IMR-90 (cell line): ENCODE results near the gene MRC1. TPM values are rescaled to one million over a fixed set of nuclear protein-coding genes. Genes with fewer than 3 reads are reported as not detected.

Source experiments
- ATAC-seq: fragments of 200-7000 bp; cut with Tn5 transposase; 2 replicates; pipeline ENCODE4 v1.9.1; 2020; ENCODE audit warnings: low read depth, mild to moderate bottlenecking, moderate library complexity
- BruUV-seq: library from RNA; stranded (reverse); fragments of 400-500 nt; replicated peaks from 2 replicates; lab custom pipeline; 2021; lab: Mats Ljungman, UMichigan
- CTCF ChIA-PET: fragments of 300-600 bp; formaldehyde crosslinking; extraction: SDS; loops from one replicate; lab custom pipeline; 2021; ENCODE audit warnings: antibody characterized with exemption; lab: Yijun Ruan, JAX
- POLR2A ChIA-PET: fragments of 300-600 bp; sonication (Branson Sonifier 250); formaldehyde crosslinking; loops from one replicate; lab custom pipeline; 2022; ENCODE audit warnings: antibody characterized with exemption; ENCODE audit not compliant: unreplicated experiment; lab: Charles Lee
- DNase-seq: peaks from one replicate; pipeline ENCODE4 v3.0.0; 2013
- H2AFZ ChIP-seq: replicated peaks from 2 replicates; pipeline ENCODE3; 2013; ENCODE audit warnings: low read length, mild to moderate bottlenecking; ENCODE audit not compliant: poor library complexity
- H2AK5ac ChIP-seq: 2 replicates; pipeline ENCODE4 v1.6.1; 2013; ENCODE audit warnings: low read depth, low read length, inconsistent platforms
- H2AK9ac ChIP-seq: replicated peaks from 2 replicates; pipeline ENCODE3; 2013; ENCODE audit warnings: mild to moderate bottlenecking, low read depth, low read length, moderate library complexity; ENCODE audit not compliant: poor library complexity
- H2BK120ac ChIP-seq: 2 replicates; pipeline ENCODE4 v1.6.1; 2013; ENCODE audit warnings: low read depth, low read length, inconsistent platforms
- H2BK15ac ChIP-seq: 3 replicates; pipeline ENCODE4 v1.6.1; 2013; ENCODE audit warnings: low read depth, low read length, inconsistent platforms
- H2BK20ac ChIP-seq: 2 replicates; pipeline ENCODE4 v1.6.1; 2013; ENCODE audit warnings: low read depth, mild to moderate bottlenecking, inconsistent platforms, low read length, moderate library complexity
- H2BK5ac ChIP-seq: 2 replicates; pipeline ENCODE4 v1.6.1; 2013; ENCODE audit warnings: mild to moderate bottlenecking, low read depth, low read length, inconsistent platforms; ENCODE audit not compliant: poor library complexity, severe bottlenecking
- H3K14ac ChIP-seq: replicated peaks from 2 replicates; pipeline ENCODE4 v1.6.1; 2013; ENCODE audit warnings: low read depth, low read length, inconsistent platforms
- H3K18ac ChIP-seq: 2 replicates; pipeline ENCODE4 v1.6.1; 2013; ENCODE audit warnings: low read depth, low read length, control low read depth
- H3K23ac ChIP-seq: 2 replicates; pipeline ENCODE4 v1.6.1; 2013; ENCODE audit warnings: low read depth, low read length, inconsistent platforms
- H3K27ac ChIP-seq: 2 replicates; pipeline ENCODE4 v1.5.1; 2013; ENCODE audit warnings: mild to moderate bottlenecking, control low read depth, low read length; ENCODE audit not compliant: insufficient read depth
- H3K27me3 ChIP-seq: 2 replicates; pipeline ENCODE4 v1.6.1; 2013; ENCODE audit warnings: low read length; ENCODE audit not compliant: control insufficient read depth, insufficient read depth
- H3K36me3 ChIP-seq: 2 replicates; pipeline ENCODE4 v1.6.1; 2013; ENCODE audit warnings: low read length, mixed read lengths; ENCODE audit not compliant: control insufficient read depth, insufficient read depth
- H3K4ac ChIP-seq: 2 replicates; pipeline ENCODE4 v1.6.1; 2013; ENCODE audit warnings: low read depth, low read length, inconsistent platforms
- H3K4me1 ChIP-seq: 2 replicates; pipeline ENCODE4 v1.6.1; 2013; ENCODE audit warnings: low read length, mixed read lengths; ENCODE audit not compliant: control insufficient read depth, insufficient read depth
- H3K4me2 ChIP-seq: 2 replicates; pipeline ENCODE4 v1.6.1; 2013; ENCODE audit warnings: low read depth, mild to moderate bottlenecking, control low read depth, low read length, moderate library complexity
- H3K4me3 ChIP-seq: 2 replicates; pipeline ENCODE4 v1.5.1; 2013; ENCODE audit warnings: low read depth, mild to moderate bottlenecking, control low read depth, low read length, moderate library complexity; ENCODE audit not compliant: insufficient read depth
- H3K56ac ChIP-seq: 2 replicates; pipeline ENCODE4 v1.6.1; 2013; ENCODE audit warnings: low read length, inconsistent platforms; ENCODE audit not compliant: insufficient read depth; ENCODE audit errors: extremely low read depth
- H3K79me1 ChIP-seq, 2 experiments: 2 replicates each; pipeline ENCODE4 v1.6.1; 2013; ENCODE audit warnings: low read length in 2 of 2, inconsistent platforms in 1 of 2, low read depth in 1 of 2
- H3K9ac ChIP-seq: 2 replicates; pipeline ENCODE4 v1.6.1; 2013; ENCODE audit warnings: low read depth, low read length, control low read depth
- H3K9me1 ChIP-seq: 2 replicates; pipeline ENCODE4 v1.6.1; 2013; ENCODE audit warnings: low read length, inconsistent platforms; ENCODE audit not compliant: insufficient read depth
- H3K9me3 ChIP-seq: 2 replicates; pipeline ENCODE4 v1.6.1; 2013; ENCODE audit warnings: low read length; ENCODE audit not compliant: control insufficient read depth, insufficient read depth
- H4K20me1 ChIP-seq: 2 replicates; pipeline ENCODE4 v1.6.1; 2013; ENCODE audit warnings: low read length, inconsistent platforms; ENCODE audit not compliant: insufficient read depth
- H4K5ac ChIP-seq: 2 replicates; pipeline ENCODE4 v1.6.1; 2013; ENCODE audit warnings: mild to moderate bottlenecking, low read depth, low read length, control low read depth
- H4K8ac ChIP-seq, 2 experiments: 2 replicates each; pipeline ENCODE4 v1.6.1; 2013; ENCODE audit warnings: low read depth in 2 of 2, low read length in 2 of 2, control low read depth in 1 of 2, inconsistent platforms in 1 of 2
- H4K91ac ChIP-seq: 2 replicates; pipeline ENCODE4 v1.6.1; 2013; ENCODE audit warnings: low read depth, low read length, inconsistent platforms; ENCODE audit not compliant: insufficient read depth
- BHLHE40 ChIP-seq: fragments of 150-350 bp; IDR thresholded peaks from 2 replicates; pipeline ENCODE4 v1.6.1; 2016; ENCODE audit warnings: mild to moderate bottlenecking, low read depth, low read length
- CEBPB ChIP-seq: IDR thresholded peaks from 2 replicates; pipeline ENCODE4 v1.6.1; 2012; ENCODE audit warnings: low read depth, low read length, improper control_type of control experiment
- CHD1 ChIP-seq: IDR thresholded peaks from 2 replicates; pipeline ENCODE4 v1.6.1; 2012; ENCODE audit warnings: low read depth, low read length, improper control_type of control experiment
- CTCF ChIP-seq: conservative IDR thresholded peaks from 2 replicates; pipeline ENCODE4 v1.5.1; 2012; ENCODE audit warnings: mild to moderate bottlenecking, low read depth, low read length, improper control_type of control experiment
- ELK1 ChIP-seq: fragments of 150-350 bp; IDR thresholded peaks from 2 replicates; pipeline ENCODE4 v1.6.1; 2016; ENCODE audit warnings: low read depth, mild to moderate bottlenecking, low read length, moderate library complexity, borderline replicate concordance
- FOS ChIP-seq: fragments of 150-350 bp; IDR thresholded peaks from 2 replicates; pipeline ENCODE4 v1.6.1; 2016; ENCODE audit warnings: low read depth, low read length
- MAFK ChIP-seq: IDR thresholded peaks from 2 replicates; pipeline ENCODE4 v1.6.1; 2012; ENCODE audit warnings: low read depth, low read length, improper control_type of control experiment
- MAZ ChIP-seq: IDR thresholded peaks from 2 replicates; pipeline ENCODE4 v1.6.1; 2012; ENCODE audit warnings: low read depth, mild to moderate bottlenecking, low read length, improper control_type of control experiment, moderate library complexity, borderline replicate concordance
- MXI1 ChIP-seq: IDR thresholded peaks from 2 replicates; pipeline ENCODE4 v1.6.1; 2012; ENCODE audit warnings: low read depth, mild to moderate bottlenecking, low read length, moderate library complexity, borderline replicate concordance
- NFE2L2 ChIP-seq: fragments of 150-350 bp; IDR thresholded peaks from 2 replicates; pipeline ENCODE4 v1.6.1; 2016; ENCODE audit warnings: low read depth, mild to moderate bottlenecking, low read length
- POLR2A ChIP-seq: IDR thresholded peaks from 2 replicates; pipeline ENCODE4 v1.6.1; 2012; ENCODE audit warnings: mild to moderate bottlenecking, low read depth, low read length
- RAD21 ChIP-seq: IDR thresholded peaks from 2 replicates; pipeline ENCODE4 v1.6.1; 2012; ENCODE audit warnings: low read length, improper control_type of control experiment
- RCOR1 ChIP-seq: IDR thresholded peaks from 2 replicates; pipeline ENCODE4 v1.6.1; 2012; ENCODE audit warnings: mild to moderate bottlenecking, low read length, improper control_type of control experiment; ENCODE audit not compliant: insufficient replicate concordance
- RFX5 ChIP-seq: IDR thresholded peaks from 2 replicates; pipeline ENCODE4 v1.8.0; 2012; ENCODE audit warnings: low read depth, mild to moderate bottlenecking, low read length, moderate library complexity
- SMC3 ChIP-seq: fragments of 150-350 bp; IDR thresholded peaks from 2 replicates; pipeline ENCODE4 v1.6.1; 2016; ENCODE audit warnings: low read depth, mild to moderate bottlenecking, antibody characterized with exemption, low read length, moderate library complexity
- USF2 ChIP-seq: fragments of 150-350 bp; IDR thresholded peaks from 2 replicates; pipeline ENCODE4 v1.6.1; 2017; ENCODE audit warnings: mild to moderate bottlenecking, antibody characterized with exemption, low read length, low read depth
- WGBS, 2 experiments: methylation state at CpG; one replicate each; pipeline versions ENCODE4 v1.1.5 to v1.1.7; 2013; ENCODE audit warnings: missing lambda C conversion rate in 2 of 2; ENCODE audit not compliant: insufficient read length in 1 of 2; ENCODE audit errors: extremely low coverage in 2 of 2; 5-methylcytosine and 5-hydroxymethylcytosine counted together
- dilution Hi-C: fragments of 300-500 bp; cut with HindIII; formaldehyde crosslinking; loops from one replicate; pipeline ENCODE4 v1.14.3; 2018; ENCODE audit warnings: low sequenced_read_pairs; ENCODE audit not compliant: unreplicated experiment
- in situ Hi-C: fragments of 300-500 bp; cut with MboI; formaldehyde crosslinking; loops from 3 replicates; pipeline ENCODE4 v1.14.3; 2019; ENCODE audit warnings: low sequenced_read_pairs, inconsistent platforms, mixed read lengths
- intact Hi-C: fragments of 100-400 bp; cut with micrococcal nuclease; formaldehyde crosslinking; loops from 2 replicates; pipeline ENCODE4 v1.10.0; 2022
- polyA plus RNA-seq, 3 experiments: library from polyadenylated mRNA; depleted of rRNA; stranded (reverse); fragments of >200 nt; gene quantifications; 2 replicates each; pipeline ENCODE4 v1.2.3, GENCODE V29; 2012; ENCODE audit warnings: low replicate concordance in 1 of 3
- total RNA-seq: library from RNA; depleted of rRNA; stranded (reverse); fragments of >200 nt; gene quantifications from 2 replicates; pipeline ENCODE4 v1.2.3, GENCODE V29; 2012

Gene MRC1
- total and polyA plus RNA-seq, 2 of the 4 experiments (the other 2 are of a cell fraction): not detected

GRCh38 chr10:17918187-17918903, 109.2 kb downstream of the MRC1 start:
- BruUV-seq: no TSS peak
- Histone ChIP-seq H3K27me3 (no peaks in the 10 kb centered on the region), H3K18ac (no peak overlapping the region), H2BK15ac (no peak overlapping the region), H3K79me1 (no peaks in the 10 kb centered on the region), H4K5ac (no peak overlapping the region), H3K4me3 (no peak overlapping the region), H3K36me3 (no peaks in the 10 kb centered on the region), H3K4me2 (no peak overlapping the region), H3K9me3 (no peaks in the 10 kb centered on the region; the same call in 1 of the 2 replicates), H4K8ac (no peak overlapping the region), H3K14ac (no peak overlapping the region), H3K27ac (no peak overlapping the region), H3K9ac (no peak overlapping the region), H3K56ac (no peak overlapping the region), H4K91ac (no peak overlapping the region), H2AK5ac (no peak overlapping the region), H2BK20ac (no peak overlapping the region), H3K23ac (no peak overlapping the region), H3K4me1 (no peaks in the 10 kb centered on the region), H2BK120ac (no peak overlapping the region), H2BK5ac (no peak overlapping the region), H3K9me1 (no peaks in the 10 kb centered on the region), H4K20me1 (no peaks in the 10 kb centered on the region), H3K4ac (no peak overlapping the region), H2AK9ac (no peak overlapping the region), H2AFZ (peak overlapping the region; percentile 58)
- intact Hi-C loops: no loop called here
- in situ Hi-C loops: no loop called here
- DNase-seq (no peak), ATAC-seq (no peak)
- 83% methylated on average over 1 of the region's 12 CpGs; no CpG with 5 or more reads in 1 of the 2 experiments for WGBS, 2 experiments
- ChIA-PET CTCF (no interaction called here), POLR2A (no interaction called here)
- TF ChIP-seq ELK1 (no peak), MAFK (no peak), SMC3 (no peak), NFE2L2 (no peak), BHLHE40 (no peak), RCOR1 (no peak), USF2 (no peak), CEBPB (no peak), FOS (no peak), RFX5 (no peak), CTCF (no peak), MAZ (no peak), POLR2A (no peak), RAD21 (no peak), CHD1 (no peak), MXI1 (no peak)
- dilution Hi-C loops: no loop called here
